HepG2 (cell line): Measurements from ENCODE around the gene TBC1D16. TPM values are rescaled to one million over a fixed set of nuclear protein-coding genes. Genes with fewer than 3 reads are reported as not detected.

ENCODE experiments used
- EEA1 ChIP-seq: sonication (generic); formaldehyde crosslinking; IDR thresholded peaks from 2 replicates; pipeline ENCODE4 v1.5.1; 2020; ENCODE audit warnings: mild to moderate bottlenecking, missing genetic modification reagents, borderline replicate concordance
- ELF1 ChIP-seq: sonication (generic); formaldehyde crosslinking; IDR thresholded peaks from 2 replicates; pipeline ENCODE4 v1.4.0; 2020; ENCODE audit warnings: missing genetic modification reagents
- HOXA7 ChIP-seq: sonication (generic); formaldehyde crosslinking; IDR thresholded peaks from 2 replicates; pipeline ENCODE4 v1.8.1; 2022; ENCODE audit warnings: mild to moderate bottlenecking, missing genetic modification reagents, moderate library complexity
- KLF11 ChIP-seq: IDR thresholded peaks from 2 replicates; pipeline ENCODE4 v1.6.1; 2016; ENCODE audit warnings: missing compliant biosample characterization
- NFYB ChIP-seq: sonication (generic); formaldehyde crosslinking; IDR thresholded peaks from 2 replicates; pipeline ENCODE4 v1.4.0; 2020; ENCODE audit warnings: missing genetic modification reagents
- POGZ ChIP-seq: sonication (generic); formaldehyde crosslinking; IDR thresholded peaks from 2 replicates; pipeline ENCODE4 v1.4.0; 2020; ENCODE audit warnings: mild to moderate bottlenecking, missing genetic modification reagents
- PTBP1 ChIP-seq: fragments of 200-400 bp; formaldehyde crosslinking; IDR thresholded peaks from 2 replicates; pipeline ENCODE4 v1.6.1; 2018; ENCODE audit warnings: low read length, low read depth; ENCODE audit not compliant: poor library complexity, severe bottlenecking
- SKIL ChIP-seq: sonication (generic); formaldehyde crosslinking; IDR thresholded peaks from 2 replicates; pipeline ENCODE4 v1.8.0; 2022; ENCODE audit warnings: missing genetic modification reagents, mild to moderate bottlenecking, moderate library complexity, borderline replicate concordance
- STAG1 ChIP-seq: sonication (generic); formaldehyde crosslinking; IDR thresholded peaks from 2 replicates; pipeline ENCODE4 v1.4.0; 2020; ENCODE audit warnings: missing genetic modification reagents
- ZNF343 ChIP-seq: sonication (generic); formaldehyde crosslinking; IDR thresholded peaks from 2 replicates; pipeline ENCODE4 v1.4.0; 2020; ENCODE audit warnings: mild to moderate bottlenecking, missing genetic modification reagents
- ZNF598 ChIP-seq: sonication (generic); formaldehyde crosslinking; IDR thresholded peaks from 2 replicates; pipeline ENCODE4 v1.5.1; 2020; ENCODE audit warnings: mild to moderate bottlenecking, missing genetic modification reagents, borderline replicate concordance
- ZNF678 ChIP-seq: sonication (generic); formaldehyde crosslinking; IDR thresholded peaks from 2 replicates; pipeline ENCODE4 v1.4.0; 2020; ENCODE audit warnings: mild to moderate bottlenecking, missing genetic modification reagents
- ZNF775 ChIP-seq: sonication (generic); formaldehyde crosslinking; IDR thresholded peaks from 2 replicates; pipeline ENCODE4 v1.4.0; 2020; ENCODE audit warnings: missing genetic modification reagents, mild to moderate bottlenecking, moderate library complexity, borderline replicate concordance
- ZNF788 ChIP-seq: sonication (generic); formaldehyde crosslinking; IDR thresholded peaks from 2 replicates; pipeline ENCODE4 v1.5.0; 2020; ENCODE audit warnings: mild to moderate bottlenecking, missing genetic modification reagents, borderline replicate concordance
- polyA plus RNA-seq, 8 experiments: library from polyadenylated mRNA; depleted of rRNA in 3 of 8; stranded (reverse) in 7 of 8; unstranded in 1 of 8; fragments of >200 nt; fragmentation: Illumina TruSeq in 4 of 8; extraction: Trizol in 4 of 8; gene quantifications; 2 replicates each; pipeline versions ENCODE4 v1.2.1 to v1.2.3, GENCODE V29; 2011 to 2016; ENCODE audit warnings: low read depth in 4 of 8, missing spikeins in 1 of 8, mixed read lengths in 1 of 8; ENCODE audit not compliant: insufficient read depth in 1 of 8
- total RNA-seq, 5 experiments: library from RNA; depleted of rRNA; stranded (reverse); fragments of >200 nt; fragmentation: Illumina TruSeq; extraction: Trizol; gene quantifications; 2 replicates each; pipeline ENCODE4 v1.2.3, GENCODE V29; 2016; ENCODE audit warnings: low read depth in 1 of 5
- TF ChIP-seq, protein P1 (sequence below): fragments of 450-650 bp; IDR thresholded peaks from 2 replicates; pipeline ENCODE4 v1.6.1; 2017; ENCODE audit warnings: mild to moderate bottlenecking
- TF ChIP-seq, protein P2 (sequence below): sonication (generic); formaldehyde crosslinking; IDR thresholded peaks from 2 replicates; pipeline ENCODE4 v1.5.1; 2020; ENCODE audit warnings: mild to moderate bottlenecking, missing genetic modification reagents, moderate library complexity
- TF ChIP-seq, protein P3 (sequence below): sonication (generic); formaldehyde crosslinking; IDR thresholded peaks from 2 replicates; pipeline ENCODE4 v1.4.0; 2020; ENCODE audit warnings: mild to moderate bottlenecking, missing genetic modification reagents

The TBC1D16 gene
- total and polyA plus RNA-seq, 2 of the 13 experiments (the other 11 are each of a cell fraction or from before 2014, with no cell fraction given): 14.9 to 24.9 TPM

DNA sequence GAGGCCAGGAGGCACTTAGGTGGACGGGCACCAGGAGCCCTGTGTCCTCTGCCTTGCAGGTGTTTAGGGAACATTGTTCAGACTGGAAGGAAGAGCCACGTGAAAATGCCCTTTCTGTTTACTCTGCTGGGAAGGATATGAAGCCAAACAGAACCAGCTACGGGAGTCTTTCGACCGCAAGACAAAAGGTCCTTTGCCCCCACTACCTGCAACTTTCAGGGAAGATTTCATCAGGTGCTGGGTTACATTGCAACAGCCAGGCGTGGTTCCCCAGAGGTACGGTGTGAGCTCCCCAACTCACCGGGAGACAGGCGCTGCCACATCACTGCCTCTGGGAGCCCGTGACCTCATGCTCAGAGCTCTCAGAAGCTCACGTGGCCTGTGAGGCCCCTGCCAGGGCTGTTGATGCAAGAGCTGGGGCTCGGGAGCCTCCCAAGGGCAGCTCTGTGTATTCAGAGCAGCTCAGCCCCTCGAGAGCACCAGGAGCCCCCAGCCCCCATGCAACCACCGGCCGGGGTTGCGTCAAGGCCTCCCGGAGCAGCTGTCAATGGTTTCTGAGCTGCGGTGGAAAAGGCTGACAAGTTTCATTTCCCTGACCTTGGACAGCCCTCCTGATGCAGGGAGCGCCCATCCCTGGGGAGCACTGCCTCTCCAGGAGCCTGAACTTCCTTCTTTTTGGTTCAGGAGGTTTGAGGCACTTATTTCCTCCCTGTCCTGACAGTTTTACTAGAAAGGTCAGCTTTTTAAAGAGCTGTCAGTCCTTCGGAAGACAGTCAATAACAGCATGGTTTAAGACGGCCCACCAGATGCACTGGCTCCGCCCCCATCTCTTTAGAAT, 42.1 kb downstream of the TBC1D16 start (continued):
- TF ChIP-seq, protein P1, sequence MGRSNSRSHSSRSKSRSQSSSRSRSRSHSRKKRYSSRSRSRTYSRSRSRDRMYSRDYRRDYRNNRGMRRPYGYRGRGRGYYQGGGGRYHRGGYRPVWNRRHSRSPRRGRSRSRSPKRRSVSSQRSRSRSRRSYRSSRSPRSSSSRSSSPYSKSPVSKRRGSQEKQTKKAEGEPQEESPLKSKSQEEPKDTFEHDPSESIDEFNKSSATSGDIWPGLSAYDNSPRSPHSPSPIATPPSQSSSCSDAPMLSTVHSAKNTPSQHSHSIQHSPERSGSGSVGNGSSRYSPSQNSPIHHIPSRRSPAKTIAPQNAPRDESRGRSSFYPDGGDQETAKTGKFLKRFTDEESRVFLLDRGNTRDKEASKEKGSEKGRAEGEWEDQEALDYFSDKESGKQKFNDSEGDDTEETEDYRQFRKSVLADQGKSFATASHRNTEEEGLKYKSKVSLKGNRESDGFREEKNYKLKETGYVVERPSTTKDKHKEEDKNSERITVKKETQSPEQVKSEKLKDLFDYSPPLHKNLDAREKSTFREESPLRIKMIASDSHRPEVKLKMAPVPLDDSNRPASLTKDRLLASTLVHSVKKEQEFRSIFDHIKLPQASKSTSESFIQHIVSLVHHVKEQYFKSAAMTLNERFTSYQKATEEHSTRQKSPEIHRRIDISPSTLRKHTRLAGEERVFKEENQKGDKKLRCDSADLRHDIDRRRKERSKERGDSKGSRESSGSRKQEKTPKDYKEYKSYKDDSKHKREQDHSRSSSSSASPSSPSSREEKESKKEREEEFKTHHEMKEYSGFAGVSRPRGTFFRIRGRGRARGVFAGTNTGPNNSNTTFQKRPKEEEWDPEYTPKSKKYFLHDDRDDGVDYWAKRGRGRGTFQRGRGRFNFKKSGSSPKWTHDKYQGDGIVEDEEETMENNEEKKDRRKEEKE: no peak
- no peak for TF ChIP-seq ZNF598 (CRISPR knock-in tag)
- TF ChIP-seq, protein P2, sequence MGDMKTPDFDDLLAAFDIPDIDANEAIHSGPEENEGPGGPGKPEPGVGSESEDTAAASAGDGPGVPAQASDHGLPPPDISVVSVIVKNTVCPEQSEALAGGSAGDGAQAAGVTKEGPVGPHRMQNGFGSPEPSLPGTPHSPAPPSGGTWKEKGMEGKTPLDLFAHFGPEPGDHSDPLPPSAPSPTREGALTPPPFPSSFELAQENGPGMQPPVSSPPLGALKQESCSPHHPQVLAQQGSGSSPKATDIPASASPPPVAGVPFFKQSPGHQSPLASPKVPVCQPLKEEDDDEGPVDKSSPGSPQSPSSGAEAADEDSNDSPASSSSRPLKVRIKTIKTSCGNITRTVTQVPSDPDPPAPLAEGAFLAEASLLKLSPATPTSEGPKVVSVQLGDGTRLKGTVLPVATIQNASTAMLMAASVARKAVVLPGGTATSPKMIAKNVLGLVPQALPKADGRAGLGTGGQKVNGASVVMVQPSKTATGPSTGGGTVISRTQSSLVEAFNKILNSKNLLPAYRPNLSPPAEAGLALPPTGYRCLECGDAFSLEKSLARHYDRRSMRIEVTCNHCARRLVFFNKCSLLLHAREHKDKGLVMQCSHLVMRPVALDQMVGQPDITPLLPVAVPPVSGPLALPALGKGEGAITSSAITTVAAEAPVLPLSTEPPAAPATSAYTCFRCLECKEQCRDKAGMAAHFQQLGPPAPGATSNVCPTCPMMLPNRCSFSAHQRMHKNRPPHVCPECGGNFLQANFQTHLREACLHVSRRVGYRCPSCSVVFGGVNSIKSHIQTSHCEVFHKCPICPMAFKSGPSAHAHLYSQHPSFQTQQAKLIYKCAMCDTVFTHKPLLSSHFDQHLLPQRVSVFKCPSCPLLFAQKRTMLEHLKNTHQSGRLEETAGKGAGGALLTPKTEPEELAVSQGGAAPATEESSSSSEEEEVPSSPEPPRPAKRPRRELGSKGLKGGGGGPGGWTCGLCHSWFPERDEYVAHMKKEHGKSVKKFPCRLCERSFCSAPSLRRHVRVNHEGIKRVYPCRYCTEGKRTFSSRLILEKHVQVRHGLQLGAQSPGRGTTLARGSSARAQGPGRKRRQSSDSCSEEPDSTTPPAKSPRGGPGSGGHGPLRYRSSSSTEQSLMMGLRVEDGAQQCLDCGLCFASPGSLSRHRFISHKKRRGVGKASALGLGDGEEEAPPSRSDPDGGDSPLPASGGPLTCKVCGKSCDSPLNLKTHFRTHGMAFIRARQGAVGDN (CRISPR knock-in tag): peak; percentile 99
- TF ChIP-seq POGZ (CRISPR knock-in tag): no peak; the same call in none of the 2 replicates
- TF ChIP-seq PTBP1: peak; percentile 94
- peak; percentile 97 for TF ChIP-seq SKIL (CRISPR knock-in tag)
- peak; percentile 36; the same call in 1 of the 2 replicates for TF ChIP-seq STAG1 (CRISPR knock-in tag)
- peak; percentile 43; the same call in 1 of the 2 replicates for TF ChIP-seq NFYB (CRISPR knock-in tag)
- peak; percentile 55 for TF ChIP-seq ELF1
- peak; percentile 91; the same call in 1 of the 2 replicates for TF ChIP-seq ZNF788 (CRISPR knock-in tag)
- peak; percentile 76 for TF ChIP-seq KLF11 (CRISPR knock-in tag)
- peak; percentile 38; the same call in 1 of the 2 replicates for TF ChIP-seq ZNF775 (CRISPR knock-in tag)
- TF ChIP-seq ZNF678 (CRISPR knock-in tag): peak; percentile 97
- TF ChIP-seq EEA1: peak; percentile 77; the same call in 1 of the 2 replicates
- TF ChIP-seq HOXA7 (CRISPR knock-in tag): no peak
- TF ChIP-seq, protein P3, sequence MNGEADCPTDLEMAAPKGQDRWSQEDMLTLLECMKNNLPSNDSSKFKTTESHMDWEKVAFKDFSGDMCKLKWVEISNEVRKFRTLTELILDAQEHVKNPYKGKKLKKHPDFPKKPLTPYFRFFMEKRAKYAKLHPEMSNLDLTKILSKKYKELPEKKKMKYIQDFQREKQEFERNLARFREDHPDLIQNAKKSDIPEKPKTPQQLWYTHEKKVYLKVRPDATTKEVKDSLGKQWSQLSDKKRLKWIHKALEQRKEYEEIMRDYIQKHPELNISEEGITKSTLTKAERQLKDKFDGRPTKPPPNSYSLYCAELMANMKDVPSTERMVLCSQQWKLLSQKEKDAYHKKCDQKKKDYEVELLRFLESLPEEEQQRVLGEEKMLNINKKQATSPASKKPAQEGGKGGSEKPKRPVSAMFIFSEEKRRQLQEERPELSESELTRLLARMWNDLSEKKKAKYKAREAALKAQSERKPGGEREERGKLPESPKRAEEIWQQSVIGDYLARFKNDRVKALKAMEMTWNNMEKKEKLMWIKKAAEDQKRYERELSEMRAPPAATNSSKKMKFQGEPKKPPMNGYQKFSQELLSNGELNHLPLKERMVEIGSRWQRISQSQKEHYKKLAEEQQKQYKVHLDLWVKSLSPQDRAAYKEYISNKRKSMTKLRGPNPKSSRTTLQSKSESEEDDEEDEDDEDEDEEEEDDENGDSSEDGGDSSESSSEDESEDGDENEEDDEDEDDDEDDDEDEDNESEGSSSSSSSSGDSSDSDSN (CRISPR knock-in tag): peak; percentile 94
- TF ChIP-seq ZNF343 (CRISPR knock-in tag): 0 out of 2 replicates have a peak, but pooled peaks have one; percentile 68
